GM21367 (cell line): ENCODE results near the gene TMEM200A.

Source experiments
- ATAC-seq: cut with Tn5 transposase; IDR thresholded peaks from one replicate; pipeline ENCODE4 v1.9.1; 2021; ENCODE audit not compliant: unreplicated experiment

TMEM200A gene

DNA sequence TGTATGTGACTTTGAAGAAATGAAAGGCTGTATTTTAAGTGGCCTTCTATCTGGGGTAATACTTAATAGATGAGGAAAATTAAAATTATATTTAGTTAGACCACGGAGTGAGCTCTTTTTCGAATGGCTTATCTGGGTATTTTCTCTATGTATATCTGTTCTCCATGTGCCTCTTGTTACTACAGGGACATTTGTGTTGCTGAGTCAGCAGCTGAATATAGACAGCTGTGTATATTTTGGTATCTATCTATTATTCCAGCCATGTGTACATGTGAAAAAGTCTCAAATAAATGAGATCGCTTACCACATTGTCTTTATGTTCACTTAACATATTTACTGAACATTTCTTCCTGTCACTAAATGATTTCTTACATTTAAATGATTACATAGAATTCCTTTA is 57.2 kb downstream of the TMEM200A start:
- ATAC-seq = no peak

DNA sequence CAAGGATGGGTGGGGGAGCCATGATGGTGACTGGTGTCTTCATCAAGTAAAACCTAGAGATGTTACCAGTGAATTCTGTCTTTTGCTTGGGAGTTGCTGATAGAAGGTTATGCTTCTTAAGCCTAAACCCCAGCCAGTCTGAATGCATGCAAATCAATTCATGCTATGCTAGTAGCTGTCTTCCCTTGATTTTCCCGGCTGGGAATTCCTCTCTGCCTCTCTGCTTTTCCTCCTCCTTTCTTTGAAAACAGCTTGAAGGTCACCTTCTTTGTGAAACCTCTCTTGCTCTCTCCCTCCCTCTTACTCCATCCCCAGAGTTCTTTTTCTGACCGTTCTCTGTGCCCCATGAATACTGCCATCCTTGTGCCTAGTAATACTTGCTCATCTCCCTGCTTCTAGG is 58.9 kb downstream of the TMEM200A start:
- ATAC-seq = no peak

DNA sequence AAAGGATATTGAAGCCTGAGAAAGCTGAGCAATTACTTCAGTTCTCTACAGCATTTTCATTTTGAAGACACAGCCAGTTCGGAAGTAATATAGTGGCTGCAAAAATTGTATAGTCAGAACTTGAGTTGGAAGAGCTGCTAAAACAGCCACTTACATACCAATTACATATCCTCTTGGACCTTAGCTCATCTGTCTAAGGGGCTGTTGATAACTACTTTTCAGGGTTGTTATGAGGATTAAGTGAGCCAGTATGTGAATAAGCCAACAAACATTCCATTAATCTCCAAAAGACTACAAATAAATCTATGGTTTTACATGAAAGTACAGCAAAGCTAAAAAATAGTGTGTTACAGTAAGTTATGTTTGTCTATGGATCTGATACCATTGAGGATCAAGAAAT is 59.7 kb downstream of the TMEM200A start:
- ATAC-seq = no peak

DNA sequence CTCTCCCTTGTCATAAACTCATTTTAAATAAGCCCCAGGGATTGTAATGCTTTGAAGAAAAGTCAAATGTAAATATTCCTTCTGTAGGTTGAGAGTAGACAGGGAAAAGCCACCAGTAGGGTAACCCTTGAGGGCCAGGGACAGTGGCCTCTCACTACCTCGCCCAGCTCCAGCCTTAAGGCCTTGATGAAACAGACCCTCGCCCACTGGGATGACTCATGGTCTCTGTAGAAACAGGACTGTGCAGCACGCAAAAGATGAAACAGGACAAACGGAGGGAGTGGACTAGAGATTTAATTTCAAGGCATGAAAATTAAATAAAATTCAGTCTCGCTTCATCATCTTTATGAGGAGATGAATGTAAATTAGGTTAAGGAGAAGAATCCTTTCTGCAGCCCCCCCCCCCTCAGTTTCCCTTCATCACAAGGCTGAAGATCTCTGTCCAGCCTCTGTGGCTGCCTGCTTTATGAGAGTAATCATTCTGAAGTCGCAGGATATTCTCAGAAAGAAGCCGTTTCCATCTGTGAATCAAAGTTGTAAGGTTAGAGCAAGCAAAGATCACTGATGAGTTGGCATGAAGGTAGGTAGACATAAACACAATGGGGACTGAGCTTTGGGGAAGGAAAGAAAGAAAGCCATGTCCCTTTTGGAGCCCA is 60.4 kb downstream of the TMEM200A start:
- no peak for ATAC-seq

DNA sequence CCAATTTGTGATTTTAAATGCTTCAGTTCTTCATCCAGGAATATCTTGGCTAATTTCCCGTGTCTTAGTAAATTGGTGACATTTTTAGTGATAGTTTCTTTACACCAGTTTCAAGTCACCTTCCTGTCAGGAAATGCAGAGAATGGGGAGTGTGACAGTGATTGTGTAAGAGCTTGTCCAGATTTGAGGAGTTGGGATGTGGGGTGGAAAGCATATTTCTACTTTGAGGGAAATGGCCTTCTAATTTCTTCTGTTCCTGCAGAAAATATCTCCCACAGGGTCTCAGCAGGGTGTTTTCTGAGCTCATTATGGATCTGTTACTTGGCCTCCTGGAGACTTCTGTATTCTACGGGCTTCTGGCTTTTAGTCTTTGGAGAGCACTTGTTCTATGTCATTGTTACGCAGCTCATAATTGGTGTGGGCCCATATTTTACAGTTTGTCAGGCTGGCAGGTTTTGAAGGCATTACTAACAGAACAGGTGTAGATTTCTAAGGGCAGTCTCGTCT is 65.6 kb downstream of the TMEM200A start:
- ATAC-seq = no peak

DNA sequence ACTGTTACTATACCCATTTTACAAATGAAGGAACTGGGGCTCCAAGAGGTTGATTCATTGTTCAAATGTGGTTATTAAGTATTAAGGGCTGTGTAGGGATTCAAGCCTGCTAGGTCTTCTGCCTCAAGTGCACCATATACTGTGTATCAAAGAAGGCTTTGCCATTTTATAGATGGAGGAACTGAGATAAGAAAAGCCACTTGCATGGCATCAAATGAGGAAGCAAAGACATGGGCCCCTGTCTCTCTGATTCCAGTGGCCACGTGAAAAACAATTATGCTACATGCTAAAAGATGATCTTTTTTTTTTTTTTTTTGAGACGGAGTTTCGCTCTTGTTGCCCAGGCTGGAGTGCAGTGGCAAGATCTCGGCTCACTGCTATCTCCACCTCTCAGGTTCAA is 67.0 kb downstream of the TMEM200A start:
- ATAC-seq = no peak

DNA sequence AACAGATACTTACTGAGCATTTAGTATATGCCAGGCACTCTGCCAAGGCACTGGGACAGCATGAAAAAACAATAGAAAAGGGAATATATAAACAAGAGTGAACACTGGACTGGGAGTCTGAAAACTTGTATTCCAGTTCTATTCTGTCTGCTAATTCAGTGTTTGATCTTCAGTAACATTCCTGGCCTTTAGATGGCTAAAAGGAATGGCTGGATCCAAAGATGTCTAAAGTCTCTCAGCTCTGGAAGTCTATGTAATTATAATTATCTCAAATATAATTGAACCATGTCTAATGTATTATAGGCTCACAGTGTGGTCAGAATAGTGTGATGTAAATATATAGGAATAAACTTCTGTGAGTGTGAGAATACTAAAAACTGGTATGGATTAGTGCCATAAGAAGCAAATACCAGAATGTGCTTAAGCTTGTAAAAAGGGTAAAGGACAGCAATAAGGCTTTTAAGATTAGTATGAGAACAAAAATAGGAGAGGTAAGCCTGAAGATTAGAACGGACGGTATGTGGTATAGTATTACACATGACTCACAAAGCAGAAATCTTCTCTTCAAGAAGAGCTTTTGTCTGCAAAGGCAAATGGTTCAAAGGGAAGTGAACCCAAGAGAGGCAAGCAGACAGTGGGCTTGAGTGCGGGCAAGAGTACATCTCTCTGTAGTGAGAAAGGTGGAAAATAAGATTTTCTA is 68.5 kb downstream of the TMEM200A start:
- ATAC-seq = no peak

DNA sequence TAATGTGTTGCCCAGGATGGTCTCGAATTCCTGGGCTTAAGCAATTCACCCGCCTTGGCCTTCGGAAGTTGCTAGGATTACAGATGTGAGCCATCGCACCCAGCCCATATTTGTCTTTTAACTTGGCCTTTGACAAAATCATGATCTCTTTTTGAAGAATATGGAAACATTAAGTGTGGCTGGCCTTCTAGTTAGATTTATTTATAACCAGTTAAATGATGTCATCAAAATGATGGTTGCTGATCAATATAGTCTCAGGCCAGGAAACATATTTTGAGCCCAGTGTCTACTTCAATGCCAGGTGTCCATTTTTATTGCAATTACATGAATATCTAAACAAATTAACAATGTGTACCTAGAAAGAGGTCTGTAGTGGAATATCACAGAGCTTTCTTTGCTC is 69.4 kb downstream of the TMEM200A start:
- no peak for ATAC-seq

DNA sequence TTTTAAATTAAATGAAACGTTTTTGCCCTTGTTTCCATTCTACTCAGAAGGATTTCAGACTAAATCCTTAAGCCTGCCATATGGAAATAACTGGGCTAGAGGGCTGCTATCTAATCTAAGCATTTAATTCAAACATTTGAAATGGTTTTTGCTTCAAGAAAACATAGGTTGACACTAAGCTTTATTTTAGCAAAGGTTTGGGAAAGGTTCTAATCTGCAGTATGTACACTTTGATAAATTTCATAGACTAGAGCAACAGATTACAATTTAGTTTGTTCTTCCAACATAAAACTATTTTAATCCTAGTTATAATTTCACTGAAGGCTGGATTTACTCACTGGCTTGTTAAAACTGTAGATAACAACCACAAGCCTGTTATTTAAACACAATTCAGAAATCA is 72.1 kb downstream of the TMEM200A start:
- no peak for ATAC-seq

DNA sequence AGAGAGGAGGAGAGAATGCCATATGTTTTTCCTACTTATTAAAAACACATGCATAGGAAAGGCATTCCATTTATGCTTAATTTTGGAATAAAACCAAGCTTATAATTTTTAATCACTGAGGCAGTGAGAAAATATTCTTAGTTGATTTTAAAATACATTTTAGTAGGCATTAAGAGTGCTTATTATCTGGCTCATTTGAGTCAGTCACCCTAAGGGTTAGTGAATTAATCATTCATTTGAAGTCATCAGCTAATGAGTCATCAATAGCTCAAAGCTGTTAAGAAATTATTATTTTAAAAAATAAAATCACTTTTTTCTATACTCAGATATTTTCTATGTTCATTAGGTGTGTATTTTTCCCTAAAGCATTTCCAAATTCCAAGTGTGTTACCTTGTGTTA is 81.6 kb downstream of the TMEM200A start:
- no peak for ATAC-seq

DNA sequence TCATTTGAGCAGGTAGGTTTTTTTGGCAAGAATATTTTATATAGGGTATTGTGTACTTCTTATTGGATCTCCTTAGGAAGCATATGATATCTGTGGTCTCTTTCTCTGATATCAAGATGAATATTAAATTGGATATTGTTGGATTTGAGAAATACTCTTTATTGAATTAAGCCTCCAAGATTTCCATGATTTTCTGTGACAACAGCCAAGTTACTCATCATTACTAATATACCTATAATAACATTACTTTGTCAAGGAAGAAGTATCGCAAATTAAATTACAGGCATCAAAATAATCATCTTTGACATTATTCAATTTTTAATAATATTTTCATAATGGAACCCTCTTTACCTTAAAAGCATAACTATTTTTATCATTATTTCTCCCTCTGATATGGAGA is 86.5 kb downstream of the TMEM200A start:
- no peak for ATAC-seq

DNA sequence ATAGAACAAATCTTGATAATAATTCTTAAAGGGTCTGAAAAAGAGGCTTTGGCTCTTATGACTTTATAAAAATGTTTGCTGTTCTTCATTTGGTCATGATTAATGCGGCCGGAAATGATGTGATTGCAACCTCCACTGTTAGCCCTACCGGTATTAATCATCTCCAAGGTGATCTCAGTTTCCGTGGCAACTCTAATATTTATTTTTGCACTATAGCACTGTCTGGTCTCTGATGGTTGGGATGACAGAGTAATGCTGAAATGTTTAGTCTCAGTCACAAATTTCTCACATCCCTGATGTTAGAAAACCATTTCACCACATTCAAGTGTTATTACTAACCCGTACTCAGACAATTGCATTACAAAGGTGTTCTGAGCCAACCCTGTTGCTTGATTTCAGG is 87.4 kb downstream of the TMEM200A start:
- ATAC-seq = no peak

DNA sequence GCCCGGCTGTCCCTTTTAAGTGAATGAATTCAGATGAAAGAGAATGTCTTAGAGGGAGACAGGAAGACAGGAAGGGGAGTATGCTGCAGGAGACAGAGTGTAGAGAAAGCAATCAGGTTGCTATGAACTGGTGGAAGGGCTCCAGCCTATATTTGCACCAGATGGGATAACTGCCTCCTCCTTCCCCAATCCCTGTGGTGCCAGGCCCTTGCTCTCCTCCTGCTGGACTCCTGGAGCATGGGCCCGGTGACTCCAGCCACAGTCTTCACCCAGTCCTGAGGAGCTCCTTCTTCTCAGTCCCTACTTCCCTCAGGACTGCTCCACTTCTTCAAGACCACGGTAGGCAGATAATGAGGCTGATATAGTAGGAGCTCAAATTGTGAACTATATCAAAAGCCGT is 91.8 kb downstream of the TMEM200A start:
- no peak for ATAC-seq

DNA sequence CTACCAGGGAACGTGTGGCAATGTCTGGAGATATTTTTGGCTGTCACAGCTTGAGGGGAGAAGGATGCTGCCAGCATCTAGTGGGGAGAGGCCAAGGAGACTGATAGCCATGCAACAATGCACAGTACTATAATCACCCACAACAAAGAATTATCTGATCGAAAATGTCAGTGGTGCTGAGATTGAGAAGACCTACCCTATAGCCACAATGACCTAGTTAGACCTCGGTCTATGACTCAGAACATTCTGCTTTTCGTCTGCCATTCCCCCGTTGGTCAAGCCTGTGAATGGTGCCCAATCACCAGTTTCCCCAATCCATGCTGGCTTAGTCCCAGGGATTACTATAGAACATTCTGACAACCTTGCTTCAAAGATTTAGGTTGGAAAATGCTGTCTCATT is 93.5 kb downstream of the TMEM200A start:
- ATAC-seq = no peak

DNA sequence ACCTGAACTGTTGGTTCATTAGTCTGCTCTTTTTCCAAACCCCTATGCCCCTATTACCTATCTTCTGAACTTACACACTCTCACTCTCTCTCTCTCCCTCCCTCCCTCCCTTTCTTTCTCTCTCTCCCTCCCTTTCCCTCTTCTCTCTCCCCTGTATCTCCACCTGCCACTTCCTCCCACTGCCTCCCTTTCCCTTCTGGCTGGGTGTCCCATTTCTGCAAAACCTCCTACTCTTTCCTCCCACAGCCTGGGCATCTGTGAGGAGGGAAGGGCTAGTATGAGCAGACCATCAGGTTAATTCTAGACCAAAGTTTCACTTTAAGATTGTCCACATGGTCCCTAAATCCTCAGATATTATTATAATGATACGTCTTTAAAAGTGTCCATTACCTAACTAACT is 95.1 kb downstream of the TMEM200A start:
- ATAC-seq = no peak

DNA sequence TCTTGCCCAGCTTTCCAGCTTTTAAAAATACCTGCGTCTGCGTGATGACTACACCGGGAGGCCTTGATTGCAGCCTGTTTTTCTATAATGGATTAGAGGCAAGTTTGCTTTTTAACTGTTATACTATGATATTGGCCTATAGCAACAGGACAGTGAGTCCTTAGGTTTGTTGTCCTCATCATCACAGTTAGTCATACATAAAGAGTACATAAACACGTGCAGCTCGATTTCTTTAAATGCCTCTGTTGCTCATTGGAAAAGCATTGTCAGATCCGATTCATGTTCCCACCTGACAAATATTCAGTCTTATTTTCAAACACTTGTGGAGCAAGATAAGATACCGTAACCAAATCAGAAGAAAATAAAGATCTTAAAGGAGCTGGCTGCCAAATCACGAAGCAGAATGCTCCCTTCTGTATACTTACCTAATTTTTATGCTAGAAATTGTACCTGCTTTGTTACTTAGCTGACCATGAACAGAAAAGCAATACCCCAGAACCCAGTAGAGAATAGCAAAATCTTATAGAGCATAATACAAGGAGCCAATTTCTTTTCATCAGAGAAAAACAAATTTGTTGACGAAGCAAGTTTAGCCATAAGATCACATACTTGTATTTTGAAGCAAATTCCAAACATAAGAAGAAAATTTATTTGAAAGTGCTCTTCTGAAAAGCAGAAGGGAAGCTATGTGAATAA is 100.4 kb downstream of the TMEM200A start:
- no peak for ATAC-seq

DNA sequence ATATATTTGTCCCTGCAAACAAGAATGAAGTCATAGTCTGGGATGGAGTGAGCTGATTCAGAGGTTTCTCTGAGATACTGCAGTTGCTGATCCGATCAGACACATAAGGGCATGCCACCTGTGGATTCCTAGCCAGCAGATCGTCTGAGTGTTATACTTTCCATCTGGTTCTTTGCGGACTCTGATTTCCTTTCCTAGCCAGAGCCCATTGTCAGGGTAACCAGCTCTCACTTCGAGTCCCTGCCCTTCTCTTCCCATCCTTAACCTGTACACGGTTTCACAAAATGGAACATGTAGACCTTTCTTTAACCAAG is 100.9 kb downstream of the TMEM200A start:
- no peak for ATAC-seq

DNA sequence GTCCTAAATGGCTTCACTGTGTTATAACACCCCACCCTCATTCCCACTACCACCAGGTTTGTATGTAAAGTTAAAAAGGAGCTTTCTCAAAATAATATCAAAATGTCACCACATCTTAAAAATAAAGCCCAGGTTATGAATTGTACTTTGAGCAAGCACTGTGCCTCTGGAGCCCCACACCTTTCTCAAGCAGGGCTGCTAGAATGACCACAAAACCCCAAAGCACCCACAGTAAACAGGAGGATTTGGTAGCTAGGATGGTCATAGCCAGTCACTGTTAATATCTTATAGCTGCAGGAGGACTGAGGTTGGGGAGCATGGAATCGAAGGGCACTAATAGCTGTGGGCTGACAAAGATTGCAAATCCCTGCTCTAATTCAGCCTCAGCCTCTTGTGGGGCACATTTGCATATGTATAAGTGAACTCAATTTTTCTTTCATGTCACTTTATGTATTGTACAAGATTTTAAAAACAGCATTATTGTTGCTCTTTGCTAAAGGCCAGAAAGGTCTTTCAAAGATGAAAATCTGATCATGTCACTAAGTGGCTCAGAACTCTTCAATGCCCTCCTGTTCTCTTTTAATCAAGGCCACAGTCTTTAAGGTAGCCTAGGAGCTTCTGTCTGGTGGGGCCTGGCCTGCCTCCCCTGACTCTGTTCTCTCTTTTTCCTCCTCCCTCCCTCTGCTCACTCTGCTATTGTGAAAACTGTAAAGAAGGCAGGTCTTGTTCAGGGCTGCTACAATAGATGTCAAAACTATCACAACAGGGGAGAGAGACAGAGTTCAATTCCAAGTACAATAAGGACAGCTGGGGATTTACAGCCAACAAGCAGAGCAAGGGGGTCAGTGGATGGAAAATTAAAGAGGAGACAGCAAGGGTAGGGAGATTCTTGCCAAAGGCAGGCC is 101.6 kb downstream of the TMEM200A start:
- ATAC-seq = no peak

DNA sequence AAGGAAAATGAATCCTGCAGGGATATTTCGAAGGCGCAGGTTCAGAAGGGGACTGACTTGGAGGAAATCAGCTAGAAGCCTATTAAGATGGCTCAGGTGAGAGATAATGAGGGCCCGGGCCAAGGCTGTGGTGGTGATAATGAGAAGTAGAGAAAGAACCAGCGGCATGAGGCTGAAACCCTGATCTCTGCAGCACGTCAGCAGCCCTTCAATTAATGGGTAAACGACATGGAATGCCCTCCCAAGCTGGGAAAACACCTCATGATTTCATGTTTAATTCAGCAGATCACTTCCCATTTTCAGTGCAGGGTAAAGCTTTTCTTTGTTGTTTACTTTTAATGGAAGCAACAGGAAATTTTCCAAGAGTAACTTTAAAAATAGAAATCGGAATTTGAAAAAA is 104.9 kb downstream of the TMEM200A start:
- ATAC-seq = no peak

DNA sequence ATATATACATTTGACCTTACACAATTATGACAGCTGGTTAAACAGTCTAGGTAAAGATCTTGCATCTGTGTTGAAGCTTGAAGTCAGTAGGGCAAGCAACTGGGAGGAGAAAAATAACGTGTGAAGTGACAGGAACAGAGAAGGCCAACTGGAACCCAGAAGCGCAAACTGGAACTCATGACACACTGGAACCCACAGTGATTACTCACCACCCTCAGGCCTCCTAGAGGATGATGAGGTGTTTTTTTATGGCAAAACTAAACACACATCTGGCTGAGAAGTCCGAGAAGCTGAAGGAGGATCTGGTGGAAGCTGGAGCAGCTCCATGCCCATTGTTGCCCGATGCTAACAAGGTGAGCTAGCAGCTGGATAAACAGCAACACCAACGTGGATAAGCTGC is 108.1 kb downstream of the TMEM200A start:
- no peak for ATAC-seq

DNA sequence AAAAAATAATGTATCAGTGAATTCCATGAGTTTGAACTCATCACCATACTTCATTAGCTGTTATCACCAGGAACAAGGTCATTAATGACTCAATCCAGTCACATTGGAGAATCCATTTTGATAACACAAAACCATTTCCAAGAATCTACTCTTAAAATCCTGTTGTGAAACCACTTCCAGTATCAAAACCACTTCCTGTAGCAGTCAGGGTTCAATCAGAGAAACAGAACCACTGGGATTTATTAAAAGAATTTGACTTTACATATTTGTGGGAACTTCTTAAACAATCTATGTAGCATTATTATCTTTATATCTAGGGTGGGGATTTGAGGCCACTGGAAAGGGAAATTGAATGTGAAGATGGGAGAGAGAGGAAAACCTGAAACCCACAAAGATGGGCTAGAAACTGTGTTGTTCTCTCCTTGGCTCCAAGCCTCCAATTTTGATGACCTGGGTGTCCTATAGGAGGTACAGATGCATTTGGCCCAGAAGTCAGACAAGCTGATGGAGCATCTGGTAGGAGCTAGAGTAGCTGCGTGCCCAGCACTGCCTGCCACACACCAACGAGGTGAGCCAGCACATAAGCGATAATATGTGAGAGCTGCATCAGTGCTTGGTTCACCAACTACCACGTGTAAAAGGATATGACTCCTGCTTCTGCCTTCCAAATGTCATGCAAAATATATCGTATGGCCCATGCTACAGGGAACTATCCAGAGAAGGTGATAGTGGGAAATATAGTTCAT is 117.0 kb downstream of the TMEM200A start:
- ATAC-seq = no peak
